Measurements from ENCODE around the gene ASF1B.

The ASF1B gene

DNA sequence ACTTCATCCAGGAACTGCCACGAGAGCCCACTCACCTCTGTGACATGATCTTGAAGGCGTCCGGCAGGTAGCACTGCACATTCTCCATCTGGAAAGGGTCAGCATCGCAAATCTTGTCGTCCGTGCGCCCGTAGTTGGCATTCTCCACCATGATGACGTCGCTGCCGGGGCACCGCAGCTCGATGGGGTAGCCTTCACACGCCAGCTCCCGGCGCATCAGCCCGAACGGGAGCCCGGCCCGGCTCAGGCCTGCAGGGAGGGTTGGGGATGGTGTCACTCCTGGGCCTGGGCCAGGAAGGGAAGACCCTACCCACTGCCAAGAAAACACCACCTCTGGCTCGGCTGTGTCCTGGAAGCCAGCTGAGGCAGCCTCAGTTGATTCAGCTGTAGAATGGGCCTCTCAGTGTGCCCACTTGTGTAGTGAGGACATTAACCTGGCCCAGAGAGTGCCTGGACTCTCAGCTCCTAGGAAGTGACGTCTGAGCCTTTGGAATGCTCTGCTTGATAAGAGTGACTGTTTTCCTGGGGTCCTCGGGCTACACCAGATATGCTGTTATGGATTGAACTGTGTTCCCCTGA, 41.2 kb upstream of the ASF1B start:
- H3K4me3 ChIP-seq (ENCODE audit: low read depth, low read length): no peak overlapping the region
- no peak for TF ChIP-seq CTCF (IDR thresholded peaks at IDR 0.05; ENCODE audit: control insufficient read depth, extremely low read depth, insufficient read depth)
- no peak for DNase-seq (ENCODE audit: low read depth)

DNA sequence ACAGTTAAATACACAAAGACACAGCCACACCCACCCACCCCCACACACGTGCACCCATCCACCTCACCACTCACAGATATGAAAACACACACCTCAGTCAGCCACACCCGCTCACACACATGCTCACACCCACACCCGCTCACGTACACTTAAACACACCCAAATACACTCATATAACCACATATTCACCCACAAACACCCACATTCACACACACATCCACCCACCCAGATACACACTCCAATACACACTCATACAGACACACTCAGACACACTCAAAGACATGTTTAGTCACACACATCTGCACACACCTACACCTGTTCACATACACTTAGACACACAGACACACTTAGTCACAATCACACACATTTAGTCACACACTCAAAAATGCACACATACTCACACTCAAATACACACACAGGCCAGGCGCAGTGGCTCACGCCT, 39.0 kb upstream of the ASF1B start:
- H3K4me3 ChIP-seq (ENCODE audit: low read depth, low read length): no peak overlapping the region
- no peak for DNase-seq (ENCODE audit: low read depth)
- TF ChIP-seq CTCF (IDR thresholded peaks at IDR 0.05; ENCODE audit: control insufficient read depth, extremely low read depth, insufficient read depth): no peak

GRCh38 chr19:14174883-14175282, 38.5 kb upstream of the ASF1B start:
- no peak for DNase-seq (ENCODE audit: low read depth)
- no peak for TF ChIP-seq CTCF (IDR thresholded peaks at IDR 0.05; ENCODE audit: control insufficient read depth, extremely low read depth, insufficient read depth)
- H3K4me3 ChIP-seq (ENCODE audit: low read depth, low read length): no peak overlapping the region

GRCh38 chr19:14168993-14169392, 32.6 kb upstream of the ASF1B start:
- H3K4me3 ChIP-seq (ENCODE audit: low read depth, low read length): no peak overlapping the region
- DNase-seq (ENCODE audit: low read depth): no peak
- no peak for TF ChIP-seq CTCF (IDR thresholded peaks at IDR 0.05; ENCODE audit: control insufficient read depth, extremely low read depth, insufficient read depth)

- no peak for DNase-seq (ENCODE audit: low read depth)
- no peak for TF ChIP-seq CTCF (IDR thresholded peaks at IDR 0.05; ENCODE audit: control insufficient read depth, extremely low read depth, insufficient read depth)
Measured at GRCh38 chr19:14168259-14168972, 32.0 kb upstream of the ASF1B start.

DNA sequence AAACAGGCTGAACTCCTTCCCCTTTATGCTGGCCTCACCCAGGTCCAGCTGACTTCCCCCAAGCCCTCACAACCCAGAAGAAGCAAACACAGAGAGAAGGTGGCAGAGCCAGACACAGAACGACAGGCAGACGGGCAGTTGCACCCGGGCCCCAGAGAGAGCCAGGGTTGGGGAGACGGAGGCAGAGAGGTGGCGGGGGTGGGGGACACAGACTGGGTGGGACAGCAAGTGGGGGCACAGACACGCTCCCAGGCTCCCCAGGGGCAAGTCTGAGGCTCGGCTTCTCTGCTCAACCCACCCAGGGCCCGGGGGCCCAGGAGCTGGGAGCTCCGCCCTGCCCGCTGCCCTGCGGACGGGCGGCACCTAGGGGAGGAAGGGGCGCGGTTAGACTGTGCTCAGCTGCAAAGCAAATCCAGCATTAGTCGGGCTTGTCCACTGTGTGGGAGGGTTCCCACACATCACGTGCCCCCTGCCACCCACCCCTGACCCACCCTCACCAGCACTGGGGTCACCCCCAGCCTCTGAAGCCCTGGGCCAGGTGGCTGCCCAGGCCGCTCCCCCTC, 31.3 kb upstream of the ASF1B start:
- no peak overlapping the region for H3K4me3 ChIP-seq (ENCODE audit: low read depth, low read length)
- DNase-seq (ENCODE audit: low read depth): no peak
- no peak for TF ChIP-seq CTCF (IDR thresholded peaks at IDR 0.05; ENCODE audit: control insufficient read depth, extremely low read depth, insufficient read depth)

More at GRCh38 chr19:14168259-14168972, 32.0 kb upstream of the ASF1B start:
- H3K4me3 ChIP-seq (ENCODE audit: low read depth, low read length): no peak overlapping the region

Measured in LNCaP clone FGC (cell line).